Hepatocyte (in vitro differentiated cells): ENCODE data around the gene NME3. TPM values are rescaled to one million over a fixed set of nuclear protein-coding genes. Genes with fewer than 3 reads are reported as not detected.

Source experiments
- DNase-seq: peaks from one replicate; pipeline ENCODE4 v3.0.0-alpha.2; 2016; ENCODE audit warnings: low spot score
- H2AFZ ChIP-seq: fragments of 200-600 bp; sonication (generic); 2 replicates; pipeline ENCODE4 v1.6.0; 2016; ENCODE audit warnings: antibody characterized with exemption, mild to moderate bottlenecking
- H3K27ac ChIP-seq: fragments of 200-600 bp; sonication (generic); 2 replicates; pipeline ENCODE4 v1.5.1; 2016; ENCODE audit warnings: mild to moderate bottlenecking
- H3K27me3 ChIP-seq: fragments of 200-600 bp; sonication (generic); 2 replicates; pipeline ENCODE4 v1.6.1; 2016
- H3K36me3 ChIP-seq: fragments of 200-600 bp; sonication (generic); replicated peaks from 2 replicates; pipeline ENCODE4 v1.5.1; 2016; ENCODE audit warnings: low read depth; ENCODE audit not compliant: insufficient read depth
- H3K4me1 ChIP-seq: fragments of 200-600 bp; sonication (generic); 2 replicates; pipeline ENCODE4 v1.5.1; 2016; ENCODE audit warnings: mild to moderate bottlenecking, moderate library complexity; ENCODE audit not compliant: insufficient read depth
- H3K4me2 ChIP-seq: fragments of 200-600 bp; sonication (generic); 2 replicates; pipeline ENCODE4 v1.6.0; 2016
- H3K4me3 ChIP-seq: fragments of 200-600 bp; sonication (generic); 2 replicates; pipeline ENCODE4 v1.5.1; 2016; ENCODE audit warnings: mild to moderate bottlenecking
- H3K79me2 ChIP-seq: fragments of 200-600 bp; sonication (generic); 2 replicates; pipeline ENCODE4 v1.6.0; 2017; ENCODE audit warnings: mild to moderate bottlenecking
- H3K9me2 ChIP-seq: fragments of 200-600 bp; sonication (generic); replicated peaks from 2 replicates; pipeline ENCODE4 v1.6.0; 2017; ENCODE audit warnings: mild to moderate bottlenecking; ENCODE audit not compliant: insufficient read depth
- H3K9me3 ChIP-seq: fragments of 200-600 bp; sonication (generic); 2 replicates; pipeline ENCODE4 v1.5.1; 2016; ENCODE audit warnings: low read depth, mild to moderate bottlenecking
- H4K20me1 ChIP-seq: fragments of 200-600 bp; sonication (generic); 2 replicates; pipeline ENCODE4 v1.6.0; 2016; ENCODE audit warnings: mild to moderate bottlenecking; ENCODE audit not compliant: insufficient read depth, poor library complexity, severe bottlenecking
- EZH2 ChIP-seq: fragments of 200-600 bp; sonication (generic); IDR thresholded peaks from 2 replicates; pipeline ENCODE4 v1.6.1; 2016; ENCODE audit warnings: antibody characterized with exemption, mild to moderate bottlenecking, borderline replicate concordance
- EZH2phosphoT487 ChIP-seq: fragments of 200-600 bp; sonication (generic); IDR thresholded peaks from one replicate; pipeline ENCODE4 v1.6.1; 2018; ENCODE audit warnings: antibody characterized with exemption, mild to moderate bottlenecking, low read depth, moderate library complexity; ENCODE audit not compliant: unreplicated experiment, severe bottlenecking
- WGBS: methylation state at CpG from one replicate; pipeline ENCODE4 v1.1.6; 2016; ENCODE audit warnings: low lambda C conversion rate; ENCODE audit errors: missing lambda C conversion rate; 5-methylcytosine and 5-hydroxymethylcytosine counted together
- polyA plus RNA-seq: library from polyadenylated mRNA; unstranded; fragments of >200 nt; fragmentation: Nextera tagmentation; extraction: Ambion mirVana; gene quantifications from 2 replicates; pipeline ENCODE4 v1.2.1, GENCODE V29; 2016
- total RNA-seq: library from RNA; depleted of rRNA; stranded (reverse); fragments of >200 nt; gene quantifications from 2 replicates; pipeline ENCODE4 v1.2.3, GENCODE V29; 2014
- TF ChIP-seq, protein P1 (sequence below): fragments of 200-600 bp; sonication (generic); IDR thresholded peaks from 2 replicates; pipeline ENCODE4 v1.5.1; 2016; ENCODE audit warnings: antibody characterized with exemption, mild to moderate bottlenecking; ENCODE audit not compliant: poor library complexity

Gene NME3
- 34.8 and 51.7 TPM in 2 replicates for total RNA-seq
- 86.6 and 104 TPM in 2 replicates for polyA plus RNA-seq

DNA sequence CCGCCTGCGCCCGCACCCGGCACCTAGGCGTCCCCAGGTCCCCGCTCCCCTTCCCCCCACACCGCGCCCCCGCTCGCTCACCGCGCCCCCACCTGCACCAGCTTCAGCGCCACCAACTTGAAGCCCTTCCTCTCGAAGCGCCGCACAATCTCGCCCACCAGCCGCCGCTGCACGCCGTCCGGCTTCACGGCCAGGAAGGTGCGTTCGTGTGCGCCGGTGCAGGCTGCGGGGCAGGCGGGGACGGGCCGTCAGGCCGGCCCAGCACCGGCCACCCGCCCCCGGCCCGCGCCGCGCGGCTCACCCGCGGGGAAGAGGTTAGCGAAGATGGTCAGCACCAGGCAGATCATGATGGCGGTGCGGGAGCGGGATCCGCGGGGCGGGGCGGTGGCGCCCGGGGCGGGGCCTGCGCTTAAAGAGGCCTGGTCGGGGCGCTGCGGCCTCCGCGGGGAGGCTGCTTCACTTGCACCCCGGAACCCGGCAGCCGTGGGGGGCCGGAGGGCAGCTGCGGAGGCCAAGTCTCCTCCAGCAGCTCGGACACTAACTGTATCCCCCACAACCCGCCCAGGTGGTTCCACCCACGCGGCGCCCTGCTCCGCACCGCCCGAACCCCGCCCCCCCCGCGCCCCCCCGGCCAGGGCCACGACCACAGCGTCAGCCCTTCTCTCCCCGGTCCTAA lies at the start of gene NME3:
NME3 (minus strand) TSS at position 356 of the 676 bp plus-strand sequence; CDS start at position 347, 9 bp downstream.
- H4K20me1 ChIP-seq: peaks cover 20% of the 10 kb centered on the region
- H3K36me3 ChIP-seq: no peaks in the 10 kb centered on the region
- H3K9me3 ChIP-seq: no peaks in the 10 kb centered on the region
- no peak within 1 kb of the TSS for H2AFZ ChIP-seq
- no peaks in the 10 kb centered on the region for H3K9me2 ChIP-seq
- DNase-seq: peak; percentile 82
- H3K79me2 ChIP-seq: peaks cover 34% of the 10 kb centered on the region
- no peaks in the 10 kb centered on the region for H3K27me3 ChIP-seq
- H3K4me1 ChIP-seq: peaks cover 29% of the 10 kb centered on the region
- WGBS: 4% methylated on average over 15 of the region's 79 CpGs
- TF ChIP-seq EZH2phosphoT487: no peak
- TF ChIP-seq, protein P1, sequence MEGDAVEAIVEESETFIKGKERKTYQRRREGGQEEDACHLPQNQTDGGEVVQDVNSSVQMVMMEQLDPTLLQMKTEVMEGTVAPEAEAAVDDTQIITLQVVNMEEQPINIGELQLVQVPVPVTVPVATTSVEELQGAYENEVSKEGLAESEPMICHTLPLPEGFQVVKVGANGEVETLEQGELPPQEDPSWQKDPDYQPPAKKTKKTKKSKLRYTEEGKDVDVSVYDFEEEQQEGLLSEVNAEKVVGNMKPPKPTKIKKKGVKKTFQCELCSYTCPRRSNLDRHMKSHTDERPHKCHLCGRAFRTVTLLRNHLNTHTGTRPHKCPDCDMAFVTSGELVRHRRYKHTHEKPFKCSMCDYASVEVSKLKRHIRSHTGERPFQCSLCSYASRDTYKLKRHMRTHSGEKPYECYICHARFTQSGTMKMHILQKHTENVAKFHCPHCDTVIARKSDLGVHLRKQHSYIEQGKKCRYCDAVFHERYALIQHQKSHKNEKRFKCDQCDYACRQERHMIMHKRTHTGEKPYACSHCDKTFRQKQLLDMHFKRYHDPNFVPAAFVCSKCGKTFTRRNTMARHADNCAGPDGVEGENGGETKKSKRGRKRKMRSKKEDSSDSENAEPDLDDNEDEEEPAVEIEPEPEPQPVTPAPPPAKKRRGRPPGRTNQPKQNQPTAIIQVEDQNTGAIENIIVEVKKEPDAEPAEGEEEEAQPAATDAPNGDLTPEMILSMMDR: no peak
- TF ChIP-seq EZH2: no peak
- H3K4me3 ChIP-seq: peak within 1 kb of the TSS; percentile 88
- H3K27ac ChIP-seq: peak within 1 kb of the TSS; percentile 98
- H3K4me2 ChIP-seq: peak within 1 kb of the TSS; percentile 100

DNA sequence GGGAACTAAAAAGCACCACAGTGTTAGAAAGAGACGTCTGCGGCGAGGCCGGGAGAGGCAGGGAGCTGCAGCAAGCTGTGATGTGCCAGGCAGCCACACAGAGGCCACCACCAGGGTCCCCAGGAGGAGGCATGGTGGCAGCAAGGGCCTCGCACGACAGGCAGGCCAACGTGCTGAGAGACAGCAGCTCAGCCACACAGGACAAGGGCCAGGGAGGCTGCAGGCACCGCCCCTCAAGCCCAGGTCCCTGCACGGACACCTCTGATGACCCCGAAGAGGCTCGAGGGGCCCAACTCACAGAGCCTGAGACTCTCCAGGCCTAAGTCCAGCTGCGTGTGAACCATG lies 49.6 kb upstream of the NME3 start:
- TF ChIP-seq EZH2 (no peak), EZH2phosphoT487 (no peak)
- TF ChIP-seq, protein P1: no peak
- H3K4me1 ChIP-seq: peaks cover 5% of the 10 kb centered on the region
- DNase-seq: no peak
- no peak overlapping the region for H2AFZ ChIP-seq
- H3K36me3 ChIP-seq: no peaks in the 10 kb centered on the region
- H3K27me3 ChIP-seq: no peaks in the 10 kb centered on the region
- H4K20me1 ChIP-seq: no peaks in the 10 kb centered on the region
- peaks cover 32% of the 10 kb centered on the region for H3K79me2 ChIP-seq
- no peak overlapping the region for H3K27ac ChIP-seq
- no peaks in the 10 kb centered on the region for H3K9me2 ChIP-seq
- no peaks in the 10 kb centered on the region for H3K9me3 ChIP-seq
- H3K4me2 ChIP-seq: no peak overlapping the region
- 99% methylated on average over 12 of the region's 12 CpGs for WGBS
- no peak overlapping the region for H3K4me3 ChIP-seq

DNA sequence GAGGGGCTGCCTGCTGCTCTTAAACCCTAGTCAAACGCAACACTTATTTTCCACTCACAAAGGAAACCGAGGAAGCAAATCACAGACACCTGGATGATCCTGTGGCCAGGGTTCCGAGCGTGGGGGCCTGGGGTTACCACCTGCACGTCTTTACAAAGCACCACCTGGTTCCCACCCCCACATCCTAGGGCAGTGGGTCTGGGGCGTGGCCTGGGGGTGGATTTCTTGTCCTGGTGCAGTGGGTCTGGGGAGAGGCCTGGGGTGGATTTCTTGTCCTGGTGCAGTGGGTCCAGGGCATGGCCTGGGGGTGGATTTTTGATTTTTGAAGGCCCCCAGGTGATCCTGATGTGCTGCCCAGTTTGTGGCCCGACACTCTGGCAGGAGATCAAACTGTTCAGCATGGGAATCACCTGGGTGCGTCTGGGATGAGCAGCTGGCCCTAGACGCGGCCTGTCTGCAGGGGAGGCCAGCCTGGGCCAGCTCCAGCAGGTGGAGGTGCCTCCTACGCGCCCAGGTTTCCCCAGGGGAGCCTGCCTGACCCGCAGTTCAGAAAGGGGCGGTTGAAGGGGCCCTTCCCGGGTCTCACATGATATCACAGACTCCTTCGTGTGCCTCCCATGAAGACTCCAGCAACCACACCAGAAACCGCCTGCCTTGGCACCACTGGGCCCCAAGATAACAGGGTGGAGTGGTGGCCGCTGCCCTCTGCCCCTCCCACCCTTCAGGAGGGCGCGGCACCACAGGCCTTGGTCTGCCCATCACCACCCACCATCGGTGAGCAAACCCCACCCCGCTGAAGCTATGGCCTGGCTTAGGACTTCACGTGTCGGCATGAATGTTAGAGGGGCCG lies 49.0 kb upstream of the NME3 start:
- no peaks in the 10 kb centered on the region for H3K9me2 ChIP-seq
- TF ChIP-seq, protein P1: no peak
- TF ChIP-seq EZH2: no peak
- no peak for TF ChIP-seq EZH2phosphoT487
- WGBS: 95% methylated on average over 25 of the region's 25 CpGs
- no peaks in the 10 kb centered on the region for H3K9me3 ChIP-seq
- peaks cover under 1% of the 10 kb centered on the region for H3K4me1 ChIP-seq
- H3K36me3 ChIP-seq: no peaks in the 10 kb centered on the region
- H2AFZ ChIP-seq: no peak overlapping the region
- peaks cover 27% of the 10 kb centered on the region for H3K79me2 ChIP-seq
- H3K27me3 ChIP-seq: no peaks in the 10 kb centered on the region
- no peak overlapping the region for H3K4me3 ChIP-seq
- no peak overlapping the region for H3K27ac ChIP-seq
- DNase-seq: no peak
- no peak overlapping the region for H3K4me2 ChIP-seq
- H4K20me1 ChIP-seq: no peaks in the 10 kb centered on the region
